ENCODE results near the gene SLC11A2.

DNA sequence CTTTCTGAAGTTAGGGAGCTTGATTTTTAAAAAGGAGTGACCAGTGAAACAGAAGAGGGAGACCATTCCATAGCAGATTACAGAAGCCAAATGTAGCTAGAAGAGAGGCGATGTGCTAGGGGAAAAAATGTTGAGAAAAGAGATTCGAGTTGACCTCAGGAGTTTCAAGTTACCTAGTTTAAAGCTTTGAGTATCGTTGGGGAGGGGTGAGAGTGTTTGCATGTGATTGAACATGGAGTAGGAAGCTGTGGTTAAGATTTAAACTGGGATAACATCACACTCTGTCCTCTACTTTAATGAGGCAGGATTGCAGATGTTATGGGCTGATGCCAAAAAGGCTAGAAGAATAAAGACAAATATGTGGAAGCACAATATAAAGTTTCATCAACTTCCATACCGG is 25.6 kb upstream of the SLC11A2 start:
- TF ChIP-seq POLR2AphosphoS5 (IDR thresholded peaks at IDR 0.05; ENCODE audit: low read depth, low read length) = no peak; the same call in 1 of the 2 replicates
- no peak for TF ChIP-seq FOXP2 (optimal IDR thresholded peaks at IDR 0.05; ENCODE audit: borderline replicate concordance, extremely low read depth, extremely low read length, insufficient read depth)
- no peak for TF ChIP-seq SIN3A (IDR thresholded peaks at IDR 0.05; ENCODE audit: borderline replicate concordance, insufficient read depth, low read length)
